Measurements from ENCODE around the gene GLP1R.
A peak's percentile ranks its signal among the peaks of the same experiment; 100 is the strongest.

Gene GLP1R

DNA sequence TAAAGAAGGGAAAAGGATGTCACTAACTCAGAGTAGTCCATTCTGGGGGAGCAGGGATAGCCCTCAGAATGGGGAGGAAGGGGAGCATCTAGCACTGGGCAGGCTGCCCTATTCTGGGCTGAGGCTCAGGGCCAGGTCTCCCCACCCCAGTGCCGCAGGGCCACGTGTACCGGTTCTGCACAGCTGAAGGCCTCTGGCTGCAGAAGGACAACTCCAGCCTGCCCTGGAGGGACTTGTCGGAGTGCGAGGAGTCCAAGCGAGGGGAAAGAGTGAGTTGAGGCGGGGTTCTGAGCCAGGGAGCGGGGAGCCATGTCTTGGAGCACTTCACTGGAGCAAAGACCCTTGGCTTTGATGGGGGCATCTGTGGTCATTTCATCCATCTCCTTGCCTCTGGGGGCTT, 17.0 kb downstream of the GLP1R start:
- DNase-seq, result no peak

DNA sequence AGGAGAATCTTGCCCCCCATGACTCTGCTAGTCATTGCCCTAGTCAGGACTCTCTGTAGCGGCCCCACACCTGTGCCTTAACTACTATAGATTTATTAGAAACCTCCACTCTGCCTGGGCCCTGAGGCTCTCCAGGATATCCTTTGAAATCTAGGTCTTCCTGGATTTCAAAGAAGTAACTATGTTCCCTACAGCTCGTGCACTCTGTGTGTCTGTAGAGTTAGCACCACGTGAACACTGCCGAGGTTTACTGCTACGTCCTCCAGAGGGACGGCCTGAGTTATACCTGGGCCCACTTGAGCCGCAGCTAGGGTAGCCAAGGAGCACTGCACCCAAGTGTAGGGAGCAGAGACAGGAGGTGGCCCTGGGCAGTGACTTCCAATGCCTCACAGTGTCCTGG, 19.8 kb downstream of the GLP1R start:
- no peak for DNase-seq

DNA sequence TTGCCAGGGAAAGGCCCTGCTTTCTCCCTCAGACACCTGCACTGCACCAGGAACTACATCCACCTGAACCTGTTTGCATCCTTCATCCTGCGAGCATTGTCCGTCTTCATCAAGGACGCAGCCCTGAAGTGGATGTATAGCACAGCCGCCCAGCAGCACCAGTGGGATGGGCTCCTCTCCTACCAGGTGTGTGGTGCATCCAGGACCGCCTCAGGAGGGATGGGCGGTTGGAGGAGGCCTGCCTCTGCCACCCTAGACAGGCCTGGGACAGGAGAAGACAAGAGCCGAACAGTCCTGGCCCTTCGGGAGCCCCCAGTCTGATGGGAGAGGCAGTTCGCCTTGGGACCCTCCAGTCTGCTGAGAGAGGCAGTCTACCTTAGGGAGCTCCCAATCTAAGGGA, 24.2 kb downstream of the GLP1R start:
- DNase-seq, result no peak

DNA sequence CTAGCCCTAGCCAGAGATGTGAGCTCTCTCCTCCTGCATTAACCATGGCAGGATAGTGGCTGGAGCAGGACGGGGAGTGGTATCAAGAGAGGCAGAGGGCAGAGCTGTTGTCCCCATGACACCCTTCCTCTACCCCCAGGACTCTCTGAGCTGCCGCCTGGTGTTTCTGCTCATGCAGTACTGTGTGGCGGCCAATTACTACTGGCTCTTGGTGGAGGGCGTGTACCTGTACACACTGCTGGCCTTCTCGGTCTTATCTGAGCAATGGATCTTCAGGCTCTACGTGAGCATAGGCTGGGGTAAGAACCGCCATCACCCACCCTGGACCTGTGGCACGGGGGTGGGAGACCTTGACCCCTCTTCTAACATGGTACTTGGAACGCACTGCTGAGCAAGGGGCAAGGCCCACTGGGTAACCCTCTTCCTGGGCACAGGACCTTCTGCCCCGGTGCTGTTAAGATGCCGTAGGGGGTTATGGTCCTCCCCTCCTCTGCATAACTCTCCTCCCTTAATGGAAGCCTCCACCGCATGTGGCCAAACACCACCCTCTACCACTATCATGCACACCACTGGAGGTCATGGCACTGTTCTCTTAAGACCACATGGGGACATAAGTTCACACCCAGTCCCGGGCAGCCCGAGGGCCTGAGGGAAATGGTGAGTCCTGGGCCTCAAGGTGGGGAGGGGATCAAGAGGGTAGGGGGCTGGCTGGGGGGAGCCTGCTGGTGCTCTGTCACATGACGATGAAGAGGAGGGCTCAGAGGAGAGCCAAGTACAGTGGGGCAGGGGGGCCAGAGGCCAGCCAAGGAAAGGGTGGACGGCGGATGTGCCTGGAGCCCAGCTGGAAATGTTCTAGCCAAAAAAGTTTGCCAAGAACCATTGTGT, 25.1 kb downstream of the GLP1R start:
- no peak for DNase-seq

DNA sequence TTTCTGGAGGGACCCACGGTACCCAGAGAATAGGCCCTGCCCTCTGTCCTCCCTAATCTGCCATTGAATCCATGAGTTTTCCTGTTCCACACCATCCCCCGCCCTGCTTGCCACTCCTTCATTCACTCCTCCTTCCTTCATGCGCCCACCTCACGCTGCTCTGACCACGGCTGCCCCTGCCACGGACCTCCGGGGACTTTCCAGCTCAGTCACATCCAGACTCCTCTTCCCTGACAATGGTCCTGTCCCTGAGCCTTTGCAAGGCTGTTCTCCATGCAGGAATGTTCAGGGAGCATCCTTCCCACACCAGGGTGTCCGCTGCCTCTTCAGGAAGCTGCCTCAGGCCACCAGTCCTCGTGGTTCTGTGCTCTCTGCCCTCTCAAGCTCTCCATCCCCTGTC, 25.9 kb downstream of the GLP1R start:
- no peak for DNase-seq

DNA sequence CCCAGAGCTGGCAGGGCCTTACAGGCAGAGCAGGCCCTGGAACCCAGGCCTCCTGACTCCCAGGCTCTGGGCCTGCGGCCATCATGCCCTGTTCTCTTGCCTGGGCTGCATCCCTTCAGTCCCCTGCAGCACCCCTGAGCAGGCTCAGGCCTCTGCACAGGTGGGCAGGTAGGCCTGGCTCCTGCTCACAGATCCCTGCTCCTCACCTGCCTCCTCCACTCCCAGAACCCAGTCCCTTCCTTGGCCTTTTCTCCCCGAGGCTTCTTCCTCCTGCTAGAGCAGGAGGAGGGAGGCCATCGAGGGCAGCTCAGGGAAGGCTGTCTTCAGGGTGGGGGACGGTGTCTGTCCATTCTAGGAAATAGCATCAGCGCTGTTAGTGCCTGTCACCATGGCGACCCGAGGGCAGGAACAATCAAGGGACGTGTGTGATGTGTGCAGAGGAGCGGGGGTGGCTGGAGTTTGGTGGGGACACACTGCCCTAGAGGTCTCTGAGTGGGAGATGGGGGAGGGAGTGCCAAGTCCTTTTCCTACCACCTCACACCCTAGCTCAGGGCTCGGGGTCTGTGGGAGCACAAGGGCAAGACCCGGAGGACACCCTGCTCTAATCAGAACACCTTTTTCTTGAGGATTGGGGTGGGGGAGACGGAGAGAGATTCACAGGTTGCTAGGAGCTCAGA, 26.6 kb downstream of the GLP1R start:
- no peak for DNase-seq

DNA sequence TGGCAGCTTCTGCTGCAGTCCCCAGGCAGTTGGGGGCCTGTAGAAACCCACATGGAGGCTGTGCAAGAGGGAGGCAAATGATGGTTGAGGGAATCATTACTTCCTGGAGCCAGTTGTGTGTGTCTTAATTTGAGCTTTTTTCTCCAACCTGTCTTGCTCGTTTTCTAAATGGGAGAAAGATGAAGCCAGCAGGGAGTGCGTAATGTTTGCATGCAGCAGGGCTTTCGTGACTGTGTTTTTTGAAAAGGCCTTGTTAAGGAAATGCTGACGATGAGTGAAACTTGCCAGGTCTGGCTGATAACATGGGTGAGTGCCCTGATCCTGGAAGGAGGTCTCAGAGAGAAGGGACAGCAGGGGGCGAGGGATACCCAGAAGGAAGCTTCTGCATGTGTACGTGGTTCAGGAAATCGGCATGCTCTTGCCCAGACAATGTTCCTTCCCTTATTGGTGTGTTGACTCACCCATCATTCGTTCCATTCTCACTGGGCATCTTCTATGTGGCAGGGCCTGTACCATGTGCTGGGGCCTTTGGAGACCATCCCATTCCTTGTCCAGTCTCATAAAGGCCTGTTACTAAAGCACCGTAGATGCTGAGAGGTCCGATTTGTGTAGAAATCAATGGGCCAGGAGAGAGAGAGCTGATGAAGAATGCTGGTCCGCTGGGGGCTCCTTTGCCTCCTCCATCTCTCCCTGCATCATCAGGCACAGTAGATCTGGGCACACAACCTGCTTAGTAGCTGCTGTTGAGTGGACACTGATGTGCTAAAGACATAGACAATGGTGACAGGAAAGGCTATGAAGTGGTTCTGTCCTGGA, 27.4 kb downstream of the GLP1R start:
- no peak for DNase-seq

DNA sequence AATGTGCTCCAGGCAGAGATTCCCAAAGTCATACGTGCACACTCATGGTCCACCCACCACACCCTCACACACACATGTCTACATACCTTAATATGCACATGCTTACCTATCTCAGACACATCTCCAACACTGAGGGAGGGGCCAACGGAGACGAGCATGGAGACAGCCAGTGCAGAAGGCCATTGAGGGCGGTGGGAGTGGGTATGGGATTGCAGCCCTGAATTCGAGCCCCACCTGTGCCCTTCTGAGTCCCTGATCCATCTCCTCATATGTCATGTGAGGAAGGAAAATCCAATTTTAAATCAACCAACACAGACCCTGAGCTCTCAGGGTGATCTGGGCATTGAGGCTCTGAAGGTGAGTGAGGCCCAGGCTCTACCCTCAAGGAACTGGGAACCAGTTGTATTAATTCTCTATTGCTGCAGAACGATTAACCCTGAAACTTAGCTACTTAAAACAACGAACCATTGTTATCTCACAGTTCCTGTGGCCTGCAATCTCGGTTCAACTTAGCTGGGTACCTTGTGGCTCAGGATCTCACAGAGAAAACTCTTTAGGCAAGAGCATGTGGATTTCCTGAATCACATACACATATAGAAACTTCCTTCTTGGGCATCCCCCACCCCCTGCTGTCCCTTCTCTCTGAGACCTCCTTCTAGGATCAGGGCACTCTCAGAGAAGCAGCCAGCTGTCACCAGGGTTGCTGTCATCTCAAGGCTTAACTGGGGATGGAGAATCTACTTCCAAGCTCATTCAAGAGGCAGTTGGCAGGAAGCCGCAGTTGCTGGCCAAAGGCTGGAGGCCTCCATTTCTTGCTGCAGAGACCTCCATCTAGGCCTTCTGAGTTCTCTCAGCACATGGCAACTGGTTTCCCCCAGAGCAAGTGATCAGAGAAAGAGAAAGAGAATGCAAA, 28.3 kb downstream of the GLP1R start:
- DNase-seq, result no peak

DNA sequence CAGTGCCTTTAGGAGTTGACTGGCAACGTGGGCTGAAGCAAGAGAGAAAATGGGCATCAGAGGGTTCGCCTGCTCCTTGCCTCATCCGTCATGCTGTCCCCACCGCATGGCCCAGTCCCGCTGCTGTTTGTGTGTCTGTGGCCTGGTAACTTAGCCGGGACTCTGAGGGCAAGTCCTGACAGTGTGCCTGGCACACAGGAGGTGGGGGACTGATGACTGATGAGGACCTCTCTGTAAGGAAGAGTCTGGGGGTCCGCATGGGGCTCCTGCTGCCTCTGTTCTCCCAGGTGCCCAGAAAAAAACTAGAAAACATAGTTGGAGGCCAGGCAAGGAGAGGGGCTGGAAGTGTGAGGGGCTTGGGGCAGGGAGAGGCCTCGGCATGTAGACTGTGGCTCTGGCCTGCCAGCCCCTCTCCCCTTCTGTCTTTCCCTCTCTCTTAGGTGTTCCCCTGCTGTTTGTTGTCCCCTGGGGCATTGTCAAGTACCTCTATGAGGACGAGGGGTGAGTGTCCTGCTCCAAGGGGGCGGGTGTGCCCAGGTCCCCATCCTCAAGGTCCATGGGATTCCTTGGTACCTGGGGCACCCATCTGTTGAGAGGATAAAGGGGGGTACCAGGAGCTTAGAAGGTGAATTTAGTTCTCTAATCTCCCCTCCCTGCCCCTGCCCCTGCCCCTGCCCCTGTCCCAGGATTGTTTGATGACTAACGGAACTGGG, 29.5 kb downstream of the GLP1R start:
- no peak for DNase-seq

DNA sequence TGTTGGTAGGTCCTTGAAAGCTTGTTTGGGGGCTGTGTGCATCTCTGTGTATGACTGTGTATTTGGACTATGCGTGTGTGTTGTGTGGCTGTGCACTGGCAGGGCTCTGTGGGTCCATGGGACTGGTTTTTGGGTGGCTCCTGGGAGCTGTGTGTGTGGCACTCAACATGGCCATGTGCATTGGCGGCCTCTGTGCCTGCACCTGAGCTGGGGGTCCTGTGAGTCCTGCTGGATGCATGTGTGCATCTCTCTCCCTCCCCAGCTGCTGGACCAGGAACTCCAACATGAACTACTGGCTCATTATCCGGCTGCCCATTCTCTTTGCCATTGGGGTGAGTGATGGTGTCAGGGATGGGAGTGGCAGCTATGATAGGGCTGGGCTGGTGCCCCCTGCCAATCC, 30.1 kb downstream of the GLP1R start:
- DNase-seq, result no peak

DNA sequence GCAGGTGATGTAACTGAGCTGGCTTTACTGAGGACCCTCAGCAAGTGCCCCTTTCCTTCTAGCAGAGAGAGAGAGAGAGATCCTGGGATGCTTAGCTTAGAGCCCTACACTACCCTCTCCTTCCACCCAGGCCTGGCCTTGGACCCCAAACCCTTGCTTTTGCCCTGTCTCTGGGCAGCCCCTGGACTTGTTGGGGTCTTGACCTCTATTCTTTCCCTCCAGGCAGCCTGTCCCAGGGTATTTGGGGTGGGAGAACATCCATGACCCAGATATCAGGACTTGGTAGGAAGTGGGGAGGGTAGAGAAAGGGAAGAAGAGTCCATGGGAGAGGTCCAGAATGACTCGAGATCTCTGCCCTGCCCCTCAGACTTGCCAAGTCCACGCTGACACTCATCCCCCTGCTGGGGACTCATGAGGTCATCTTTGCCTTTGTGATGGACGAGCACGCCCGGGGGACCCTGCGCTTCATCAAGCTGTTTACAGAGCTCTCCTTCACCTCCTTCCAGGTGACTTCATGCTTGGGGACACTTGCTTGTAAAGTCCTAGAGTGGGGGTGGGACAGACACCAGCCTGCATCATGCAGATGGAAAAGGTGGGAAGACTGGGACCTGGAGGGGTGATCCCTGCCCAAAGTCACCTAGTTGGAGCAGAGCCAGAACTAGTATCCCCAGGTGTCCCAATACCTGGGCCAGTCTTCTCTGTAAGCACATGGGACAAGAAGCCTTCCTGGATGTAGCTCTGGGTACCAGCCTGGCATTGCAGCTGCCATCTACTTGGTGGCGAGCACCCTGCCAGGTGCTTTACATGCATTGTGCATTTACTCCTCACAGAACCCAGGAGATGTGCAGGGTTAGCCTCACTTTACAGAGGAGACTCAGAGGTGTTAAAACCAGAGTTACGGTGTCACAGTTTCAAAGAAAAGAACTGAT, 30.9 kb downstream of the GLP1R start:
- no peak for DNase-seq

DNA sequence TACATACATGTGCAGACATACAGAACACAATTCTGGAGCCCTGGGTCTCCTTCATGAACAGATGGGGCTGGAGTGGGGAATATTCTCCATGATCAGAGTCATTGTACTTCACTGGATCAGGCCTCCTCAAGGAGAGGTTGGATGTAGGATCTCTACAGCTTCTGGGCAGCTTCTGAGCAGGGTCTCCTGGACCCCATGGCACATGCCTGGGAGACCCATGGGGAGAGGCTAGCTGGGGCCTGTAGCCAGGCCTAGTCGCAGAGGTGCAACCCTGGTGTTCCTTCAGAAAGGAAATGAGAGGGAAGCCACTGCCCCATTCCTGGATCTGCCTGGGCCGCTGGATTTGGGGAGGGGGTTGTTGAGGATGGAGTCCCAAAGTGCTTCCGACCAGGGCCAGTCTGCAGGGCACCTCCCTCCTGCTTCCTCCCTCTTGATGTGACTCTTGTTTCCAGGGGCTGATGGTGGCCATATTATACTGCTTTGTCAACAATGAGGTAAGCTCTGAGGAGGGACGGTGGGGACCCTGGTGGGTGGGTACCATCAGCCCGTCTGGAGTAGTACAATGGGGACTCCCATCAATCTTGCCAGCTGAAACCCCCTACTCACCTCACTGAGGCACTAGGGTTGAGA, 31.8 kb downstream of the GLP1R start:
- DNase-seq, result no peak

DNA sequence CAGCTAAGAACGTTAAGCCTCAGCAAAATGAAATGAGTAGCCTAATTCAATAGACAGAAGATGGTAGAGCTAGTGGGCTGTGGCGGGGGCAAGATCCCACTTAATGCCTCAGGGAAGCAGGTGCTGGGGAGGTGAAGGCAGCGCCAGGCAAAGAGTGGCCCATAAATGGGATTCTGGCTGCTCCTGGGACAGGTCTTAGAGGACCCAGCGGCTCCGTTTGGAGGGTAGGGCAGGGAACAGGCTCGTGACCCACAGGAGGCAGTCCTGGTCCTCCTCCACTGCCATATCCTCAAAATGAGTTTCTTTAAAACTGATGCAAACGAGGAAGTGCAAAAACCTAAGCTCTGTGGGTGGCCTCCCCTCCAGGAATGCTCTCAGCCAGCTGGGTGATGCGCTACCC, 33.7 kb downstream of the GLP1R start:
- no peak for DNase-seq

DNA sequence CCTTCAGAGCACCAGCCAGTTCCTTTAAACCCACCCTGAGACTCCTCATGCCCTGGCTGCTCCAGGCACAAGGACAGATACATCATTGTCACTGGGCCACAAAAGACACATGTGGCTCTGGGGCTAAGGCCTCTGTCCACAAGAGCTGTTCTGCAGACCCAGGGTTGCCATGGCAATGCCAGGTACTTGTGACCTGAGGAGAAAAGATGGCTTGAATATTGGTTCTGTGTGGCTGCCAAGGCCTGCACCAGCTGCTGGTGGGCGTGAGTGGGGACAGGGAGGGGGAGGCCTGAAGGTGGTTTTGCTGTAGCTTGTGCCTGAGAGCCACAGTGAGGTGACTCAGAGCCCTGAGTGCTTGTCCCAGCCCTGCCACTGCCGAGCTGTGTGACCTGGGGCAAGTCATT, 34.7 kb downstream of the GLP1R start:
- DNase-seq, result peak; percentile 64

DNA sequence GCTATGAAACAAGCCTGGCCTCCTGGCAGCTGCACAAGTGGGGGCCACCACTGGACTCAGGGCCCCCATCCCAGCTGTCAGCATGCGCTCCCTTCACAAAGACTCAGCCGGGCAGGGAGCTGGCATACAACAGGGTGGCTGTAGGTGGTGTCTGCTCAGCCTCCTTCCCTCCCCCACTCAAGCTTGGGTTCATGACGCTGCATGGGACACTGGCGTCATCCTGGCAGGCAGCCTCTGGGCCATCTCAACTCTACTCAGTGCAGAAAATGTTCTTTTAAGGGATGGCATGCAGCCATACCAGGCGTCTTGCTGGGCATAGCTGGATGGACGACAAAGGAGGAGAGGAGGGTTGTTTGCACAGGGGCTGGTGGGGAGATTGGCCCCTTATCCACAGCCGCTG, 35.9 kb downstream of the GLP1R start:
- DNase-seq, result peak; percentile 8

DNA sequence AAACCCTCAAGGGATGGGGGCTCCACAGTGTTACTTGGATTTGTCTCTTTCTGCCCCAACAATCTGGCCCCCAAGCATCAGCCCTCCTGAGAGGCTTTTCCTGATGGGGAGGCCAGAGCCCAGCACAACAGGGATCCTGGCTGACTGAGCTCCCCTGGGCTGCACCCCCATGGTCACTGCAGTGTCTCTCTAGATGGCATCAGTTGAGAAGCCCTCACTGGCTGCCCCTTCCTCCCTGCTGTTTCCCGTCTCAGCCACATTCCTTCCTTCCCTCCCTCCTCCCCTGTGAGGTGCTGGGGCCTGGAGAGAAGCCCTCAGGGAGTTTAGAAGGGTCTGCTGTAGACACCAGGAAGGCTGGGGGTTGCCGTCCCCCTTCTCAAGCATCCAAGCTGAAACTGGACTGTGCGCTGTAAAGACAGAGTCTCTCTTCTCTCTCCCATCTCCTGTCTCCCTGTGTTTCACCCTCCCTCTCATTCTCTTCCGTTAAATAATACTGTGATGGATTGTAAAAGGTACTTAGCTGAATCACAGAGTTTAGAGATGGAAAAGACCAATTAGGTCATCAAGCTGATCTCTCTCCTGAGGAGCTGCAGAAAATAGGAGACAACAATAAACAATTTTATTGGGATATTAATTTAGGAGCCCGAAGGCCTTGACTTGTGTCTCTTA, 36.7 kb downstream of the GLP1R start:
- DNase-seq, result no peak

DNA sequence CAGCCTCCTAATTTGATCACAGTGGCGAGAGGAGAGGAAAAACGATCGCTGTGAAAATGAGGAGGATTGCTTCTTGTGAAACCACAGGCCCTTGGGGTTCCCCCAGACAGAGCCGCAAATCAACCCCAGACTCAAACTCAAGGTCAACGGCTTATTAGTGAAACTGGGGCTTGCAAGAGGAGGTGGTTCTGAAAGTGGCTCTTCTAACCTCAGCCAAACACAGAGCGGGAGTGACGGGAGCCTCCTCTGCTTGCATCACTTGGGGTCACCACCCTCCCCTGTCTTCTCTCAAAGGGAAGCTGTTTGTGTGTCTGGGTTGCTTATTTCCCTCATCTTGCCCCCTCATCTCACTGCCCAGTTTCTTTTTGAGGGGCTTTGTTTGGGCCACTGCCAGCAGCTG, 37.7 kb downstream of the GLP1R start:
- no peak for DNase-seq

DNA sequence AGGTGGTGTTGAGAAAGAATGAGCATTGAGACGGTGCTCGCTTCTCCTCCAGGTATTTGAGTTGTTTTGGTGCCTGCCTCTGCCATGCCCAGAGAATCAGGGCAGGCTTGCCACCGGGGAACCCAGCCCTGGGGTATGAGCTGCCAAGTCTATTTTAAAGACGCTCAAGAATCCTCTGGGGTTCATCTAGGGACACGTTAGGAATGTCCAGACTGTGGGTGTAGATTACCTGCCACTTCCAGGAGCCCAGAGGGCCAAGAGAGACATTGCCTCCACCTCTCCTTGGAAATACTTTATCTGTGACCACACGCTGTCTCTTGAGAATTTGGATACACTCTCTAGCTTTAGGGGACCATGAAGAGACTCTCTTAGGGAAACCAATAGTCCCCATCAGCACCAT, 38.1 kb downstream of the GLP1R start:
- DNase-seq, result no peak

DNA sequence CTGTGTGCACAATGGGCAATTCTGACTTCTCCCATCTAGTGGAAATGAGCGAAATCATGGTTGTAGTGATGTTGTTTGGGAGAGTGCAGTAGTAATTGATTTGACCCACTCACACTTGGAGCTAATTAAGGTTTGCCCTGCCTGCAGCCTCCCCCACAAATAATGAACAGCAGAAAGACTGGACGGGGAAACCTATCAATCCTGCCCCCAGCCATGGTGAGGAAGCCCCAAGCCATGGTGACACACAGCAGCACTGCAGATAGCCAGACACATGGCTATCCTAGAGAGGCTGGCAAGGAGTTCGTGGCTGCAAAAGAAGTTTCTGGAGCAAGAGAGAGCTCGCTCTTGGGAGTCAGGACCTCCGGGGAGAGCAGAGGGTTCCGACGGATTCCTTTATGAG, 38.6 kb downstream of the GLP1R start:
- DNase-seq, result no peak

DNA sequence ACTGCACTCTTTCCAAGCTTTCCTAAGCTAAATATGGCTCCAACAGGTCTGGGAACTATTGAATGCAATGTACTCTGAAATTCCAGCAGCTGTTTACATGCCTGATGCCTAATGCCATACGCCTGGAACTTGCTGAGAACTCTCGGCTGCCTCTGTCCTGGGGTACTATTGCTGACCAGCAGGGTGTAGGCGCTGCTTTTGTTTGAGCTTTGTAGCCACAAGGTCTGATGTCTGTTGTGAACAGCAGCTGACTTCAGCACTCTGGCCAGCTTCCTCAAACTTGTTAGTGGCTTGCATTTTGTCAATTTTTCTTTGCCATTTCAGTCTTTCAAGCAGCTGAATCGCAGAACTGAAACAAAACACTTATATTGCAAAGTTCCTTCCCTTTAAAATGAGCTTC, 39.8 kb downstream of the GLP1R start:
- peak; percentile 17 for DNase-seq

Measured in COR-L47 (cell line).